ENCODE measurements around the gene POLA2.

The POLA2 gene

GRCh38 chr11:65287601-65288000 is 25.8 kb downstream of the POLA2 start:
- no peak for DNase-seq (ENCODE audit: low read depth)

GRCh38 chr11:65288706-65289536 is 27.2 kb downstream of the POLA2 start:
- DNase-seq (ENCODE audit: low read depth) = no peak

- DNase-seq (ENCODE audit: low read depth) = no peak
Observed at GRCh38 chr11:65290448-65291165, 28.8 kb downstream of the POLA2 start.

GRCh38 chr11:65291613-65292012 is 29.9 kb downstream of the POLA2 start:
- DNase-seq (ENCODE audit: low read depth) = no peak

- no peak for DNase-seq (ENCODE audit: low read depth)
Observed at GRCh38 chr11:65292890-65293289, 31.1 kb downstream of the POLA2 start.

GRCh38 chr11:65293909-65294381 is 32.2 kb downstream of the POLA2 start:
- no peak for DNase-seq (ENCODE audit: low read depth)

- DNase-seq (ENCODE audit: low read depth) = no peak
Observed at GRCh38 chr11:65295001-65295400, 33.2 kb downstream of the POLA2 start.

GRCh38 chr11:65295571-65296341 is 34.0 kb downstream of the POLA2 start:
- DNase-seq (ENCODE audit: low read depth) = no peak

GRCh38 chr11:65297026-65297672 is 35.4 kb downstream of the POLA2 start:
- DNase-seq (ENCODE audit: low read depth) = no peak

GRCh38 chr11:65298131-65298535 is 36.4 kb downstream of the POLA2 start:
- no peak for DNase-seq (ENCODE audit: low read depth)

GRCh38 chr11:65298655-65299179 is 37.0 kb downstream of the POLA2 start:
- DNase-seq (ENCODE audit: low read depth) = no peak

GRCh38 chr11:65300621-65301275 is 39.0 kb downstream of the POLA2 start:
- no peak for DNase-seq (ENCODE audit: low read depth)

GRCh38 chr11:65301491-65302329 is 39.9 kb downstream of the POLA2 start:
- DNase-seq (ENCODE audit: low read depth) = no peak

- DNase-seq (ENCODE audit: low read depth) = no peak
Observed at GRCh38 chr11:65303555-65303954, 41.8 kb downstream of the POLA2 start.

GRCh38 chr11:65304110-65304509 is 42.3 kb downstream of the POLA2 start:
- DNase-seq (ENCODE audit: low read depth) = no peak

GRCh38 chr11:65304613-65305012 is 42.9 kb downstream of the POLA2 start:
- no peak for DNase-seq (ENCODE audit: low read depth)

GRCh38 chr11:65305501-65306268 is 43.9 kb downstream of the POLA2 start:
- DNase-seq (ENCODE audit: low read depth) = no peak

- no peak for DNase-seq (ENCODE audit: low read depth)
Observed at GRCh38 chr11:65307298-65308229, 45.8 kb downstream of the POLA2 start.
